ENCODE measurements around the gene ADAMTSL2. TPM values are rescaled to one million over a fixed set of nuclear protein-coding genes. Genes with fewer than 3 reads are reported as not detected.

The ADAMTSL2 gene
- total and polyA plus RNA-seq, 2 of the 13 experiments (the other 11 are each of a cell fraction or from before 2014, with no cell fraction given) = 1.9 to 3.8 TPM

DNA sequence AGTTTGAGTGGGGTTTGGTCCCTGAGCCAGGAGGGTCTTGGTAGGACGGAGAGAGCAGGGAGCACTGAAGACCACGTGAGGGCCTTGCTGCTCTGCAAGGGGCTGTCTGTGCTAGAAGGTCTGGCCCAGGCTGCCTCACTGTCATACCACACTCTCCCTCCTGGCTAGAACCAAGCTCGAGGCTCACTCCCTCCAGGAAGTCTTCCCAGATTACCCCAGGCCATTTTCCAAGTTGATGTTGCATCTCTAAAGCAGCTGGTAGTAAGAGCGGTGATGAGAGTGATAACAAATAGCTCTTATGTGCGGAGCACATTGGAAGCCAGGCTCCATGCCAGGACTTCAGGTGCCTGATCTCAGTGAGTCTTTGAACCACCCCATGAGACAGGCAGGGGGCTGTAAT is 16.3 kb upstream of the ADAMTSL2 start:
- Histone ChIP-seq H3K27ac (ENCODE audit: extremely low read length, insufficient read depth, low read length) (no peak overlapping the region), H3K9ac (ENCODE audit: insufficient read depth, low read depth, low read length) (no peak overlapping the region), H2AFZ (ENCODE audit: low read length) (no peak overlapping the region), H3K27me3 (ENCODE audit: control insufficient read depth in 1 of 2, insufficient read depth in 2 of 2, low read length in 2 of 2) (peaks cover 12 to 84% of the 10 kb centered on the region in 2 experiments; a peak in 4 of 5 replicates), H3K4me1 (ENCODE audit: insufficient read depth, low read length) (peaks cover 40% of the 10 kb centered on the region), H3K4me3 (replicated peaks in 1 of 3; ENCODE audit: insufficient read depth in 1 of 3, low read depth in 2 of 3, low read length in 3 of 3) (no peak overlapping the region), H4K20me1 (ENCODE audit: insufficient read depth, low read length) (no peaks in the 10 kb centered on the region), H3K36me3 (replicated peaks in 1 of 2; ENCODE audit: control insufficient read depth in 1 of 2, insufficient read depth in 2 of 2, low read length in 2 of 2) (no peaks in the 10 kb centered on the region), H3K79me2 (ENCODE audit: insufficient read depth, low read length) (no peaks in the 10 kb centered on the region), H3K9me3 (ENCODE audit: low read length) (no peaks in the 10 kb centered on the region), H3K4me2 (ENCODE audit: low read depth, low read length) (no peak overlapping the region)
- no peak for FAIRE-seq
- 56% methylated on average over 5 of the region's 5 CpGs for WGBS (ENCODE audit: low lambda C conversion rate)
- in situ Hi-C loops (cut with HindIII; ENCODE audit: extremely low pct_ligation_motif_present, low pct_unique_long_range_greater_than_20kb) = no loop called here
- TF ChIP-seq SKI (IDR thresholded peaks at IDR 0.05; ENCODE audit: partially characterized antibody) (no peak), SAP130 (CRISPR knock-in tag; IDR thresholded peaks at IDR 0.05; ENCODE audit: low read depth) (no peak), ASH2L (IDR thresholded peaks at IDR 0.05; ENCODE audit: insufficient read length, low read depth, low read length) (no peak), ZNF24 (IDR thresholded peaks at IDR 0.05) (no peak), SP1 (IDR thresholded peaks at IDR 0.05) (no peak), SP1 (CRISPR knock-in tag; IDR thresholded peaks at IDR 0.05) (no peak), MAF1 (CRISPR knock-in tag; IDR thresholded peaks at IDR 0.05; ENCODE audit: borderline replicate concordance) (no peak), ZNF550 (CRISPR knock-in tag; IDR thresholded peaks at IDR 0.05; ENCODE audit: borderline replicate concordance) (no peak), CCDC6 (CRISPR knock-in tag; IDR thresholded peaks at IDR 0.05) (no peak), HMG20A (CRISPR knock-in tag; IDR thresholded peaks at IDR 0.05; ENCODE audit: borderline replicate concordance) (no peak), SP2 (CRISPR knock-in tag; IDR thresholded peaks at IDR 0.05) (no peak), RAD51 (IDR thresholded peaks at IDR 0.05; ENCODE audit: borderline replicate concordance) (no peak), CHD2 (IDR thresholded peaks at IDR 0.05; ENCODE audit: low read depth, low read length) (no peak), ATM (IDR thresholded peaks at IDR 0.05; ENCODE audit: borderline replicate concordance) (no peak), PLRG1 (conservative IDR thresholded peaks at IDR 0.05) (no peak)
- TF ChIP-seq, protein P1, sequence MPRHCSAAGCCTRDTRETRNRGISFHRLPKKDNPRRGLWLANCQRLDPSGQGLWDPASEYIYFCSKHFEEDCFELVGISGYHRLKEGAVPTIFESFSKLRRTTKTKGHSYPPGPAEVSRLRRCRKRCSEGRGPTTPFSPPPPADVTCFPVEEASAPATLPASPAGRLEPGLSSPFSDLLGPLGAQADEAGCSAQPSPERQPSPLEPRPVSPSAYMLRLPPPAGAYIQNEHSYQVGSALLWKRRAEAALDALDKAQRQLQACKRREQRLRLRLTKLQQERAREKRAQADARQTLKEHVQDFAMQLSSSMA (CRISPR knock-in tag; IDR thresholded peaks at IDR 0.05) = no peak
- TF ChIP-seq, protein P2, sequence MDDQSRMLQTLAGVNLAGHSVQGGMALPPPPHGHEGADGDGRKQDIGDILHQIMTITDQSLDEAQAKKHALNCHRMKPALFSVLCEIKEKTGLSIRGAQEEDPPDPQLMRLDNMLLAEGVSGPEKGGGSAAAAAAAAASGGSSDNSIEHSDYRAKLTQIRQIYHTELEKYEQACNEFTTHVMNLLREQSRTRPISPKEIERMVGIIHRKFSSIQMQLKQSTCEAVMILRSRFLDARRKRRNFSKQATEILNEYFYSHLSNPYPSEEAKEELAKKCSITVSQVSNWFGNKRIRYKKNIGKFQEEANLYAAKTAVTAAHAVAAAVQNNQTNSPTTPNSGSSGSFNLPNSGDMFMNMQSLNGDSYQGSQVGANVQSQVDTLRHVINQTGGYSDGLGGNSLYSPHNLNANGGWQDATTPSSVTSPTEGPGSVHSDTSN (CRISPR knock-in tag; IDR thresholded peaks at IDR 0.05; ENCODE audit: borderline replicate concordance) = no peak
- TF ChIP-seq, protein P3, sequence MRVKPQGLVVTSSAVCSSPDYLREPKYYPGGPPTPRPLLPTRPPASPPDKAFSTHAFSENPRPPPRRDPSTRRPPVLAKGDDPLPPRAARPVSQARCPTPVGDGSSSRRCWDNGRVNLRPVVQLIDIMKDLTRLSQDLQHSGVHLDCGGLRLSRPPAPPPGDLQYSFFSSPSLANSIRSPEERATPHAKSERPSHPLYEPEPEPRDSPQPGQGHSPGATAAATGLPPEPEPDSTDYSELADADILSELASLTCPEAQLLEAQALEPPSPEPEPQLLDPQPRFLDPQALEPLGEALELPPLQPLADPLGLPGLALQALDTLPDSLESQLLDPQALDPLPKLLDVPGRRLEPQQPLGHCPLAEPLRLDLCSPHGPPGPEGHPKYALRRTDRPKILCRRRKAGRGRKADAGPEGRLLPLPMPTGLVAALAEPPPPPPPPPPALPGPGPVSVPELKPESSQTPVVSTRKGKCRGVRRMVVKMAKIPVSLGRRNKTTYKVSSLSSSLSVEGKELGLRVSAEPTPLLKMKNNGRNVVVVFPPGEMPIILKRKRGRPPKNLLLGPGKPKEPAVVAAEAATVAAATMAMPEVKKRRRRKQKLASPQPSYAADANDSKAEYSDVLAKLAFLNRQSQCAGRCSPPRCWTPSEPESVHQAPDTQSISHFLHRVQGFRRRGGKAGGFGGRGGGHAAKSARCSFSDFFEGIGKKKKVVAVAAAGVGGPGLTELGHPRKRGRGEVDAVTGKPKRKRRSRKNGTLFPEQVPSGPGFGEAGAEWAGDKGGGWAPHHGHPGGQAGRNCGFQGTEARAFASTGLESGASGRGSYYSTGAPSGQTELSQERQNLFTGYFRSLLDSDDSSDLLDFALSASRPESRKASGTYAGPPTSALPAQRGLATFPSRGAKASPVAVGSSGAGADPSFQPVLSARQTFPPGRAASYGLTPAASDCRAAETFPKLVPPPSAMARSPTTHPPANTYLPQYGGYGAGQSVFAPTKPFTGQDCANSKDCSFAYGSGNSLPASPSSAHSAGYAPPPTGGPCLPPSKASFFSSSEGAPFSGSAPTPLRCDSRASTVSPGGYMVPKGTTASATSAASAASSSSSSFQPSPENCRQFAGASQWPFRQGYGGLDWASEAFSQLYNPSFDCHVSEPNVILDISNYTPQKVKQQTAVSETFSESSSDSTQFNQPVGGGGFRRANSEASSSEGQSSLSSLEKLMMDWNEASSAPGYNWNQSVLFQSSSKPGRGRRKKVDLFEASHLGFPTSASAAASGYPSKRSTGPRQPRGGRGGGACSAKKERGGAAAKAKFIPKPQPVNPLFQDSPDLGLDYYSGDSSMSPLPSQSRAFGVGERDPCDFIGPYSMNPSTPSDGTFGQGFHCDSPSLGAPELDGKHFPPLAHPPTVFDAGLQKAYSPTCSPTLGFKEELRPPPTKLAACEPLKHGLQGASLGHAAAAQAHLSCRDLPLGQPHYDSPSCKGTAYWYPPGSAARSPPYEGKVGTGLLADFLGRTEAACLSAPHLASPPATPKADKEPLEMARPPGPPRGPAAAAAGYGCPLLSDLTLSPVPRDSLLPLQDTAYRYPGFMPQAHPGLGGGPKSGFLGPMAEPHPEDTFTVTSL (CRISPR knock-in tag; IDR thresholded peaks at IDR 0.05; ENCODE audit: borderline replicate concordance) = no peak
- no peak for ATAC-seq
- DNase-seq (ENCODE audit: low spot score) = no peak
- ChIA-PET POLR2A (no interaction called here), CTCF (ENCODE audit: low intra/inter-chr PET ratio, low total read pairs) (no interaction called here)
- intact Hi-C loops (cut with micrococcal nuclease; ENCODE audit: unreplicated experiment) = no loop called here
- no TSS peak for BruUV-seq (replicated peaks)
